Astrocyte (in vitro differentiated cells and primary cell): ENCODE measurements around the gene PPP6R2. TPM values are rescaled to one million over a fixed set of nuclear protein-coding genes. Genes with fewer than 3 reads are reported as not detected.

Source experiments
- DNase-seq: peaks from one replicate; pipeline ENCODE4 v3.0.0-alpha.2; 2010; ENCODE audit warnings: low read depth
- FAIRE-seq: peaks from 2 replicates; lab custom pipeline; 2011; peaks lifted over from hg19 to GRCh38; lab: Jason Lieb, UNC
- H2AFZ ChIP-seq: 2 replicates; pipeline ENCODE4 v1.6.0; 2012; ENCODE audit warnings: low read depth, low read length, inconsistent platforms
- H3K27ac ChIP-seq: 2 replicates; pipeline ENCODE4 v1.5.1; 2011; ENCODE audit warnings: low read depth, low read length, inconsistent platforms
- H3K27me3 ChIP-seq: 2 replicates; pipeline ENCODE4 v1.6.0; 2011; ENCODE audit warnings: low read length, inconsistent platforms; ENCODE audit not compliant: insufficient read depth
- H3K36me3 ChIP-seq: 2 replicates; pipeline ENCODE4 v1.5.1; 2011; ENCODE audit warnings: low read length, inconsistent platforms; ENCODE audit not compliant: insufficient read depth
- H3K4me1 ChIP-seq: 2 replicates; pipeline ENCODE4 v1.5.1; 2011; ENCODE audit warnings: low read length, inconsistent platforms; ENCODE audit not compliant: insufficient read depth
- H3K4me2 ChIP-seq: 2 replicates; pipeline ENCODE4 v1.6.0; 2012; ENCODE audit warnings: low read length, inconsistent platforms
- H3K4me3 ChIP-seq: 2 replicates; pipeline ENCODE4 v1.5.1; 2011; ENCODE audit warnings: low read depth, mild to moderate bottlenecking, low read length, inconsistent platforms; ENCODE audit not compliant: insufficient read depth
- H3K79me2 ChIP-seq: 2 replicates; pipeline ENCODE4 v1.6.0; 2012; ENCODE audit warnings: mild to moderate bottlenecking, low read length, inconsistent platforms; ENCODE audit not compliant: insufficient read depth
- H3K9ac ChIP-seq: 2 replicates; pipeline ENCODE4 v1.6.0; 2012; ENCODE audit warnings: mild to moderate bottlenecking, low read length, inconsistent platforms
- H3K9me3 ChIP-seq: 2 replicates; pipeline ENCODE4 v1.5.1; 2012; ENCODE audit warnings: low read depth, mild to moderate bottlenecking, low read length, inconsistent platforms; ENCODE audit not compliant: insufficient read depth
- H4K20me1 ChIP-seq: 2 replicates; pipeline ENCODE4 v1.6.0; 2012; ENCODE audit warnings: low read length, inconsistent platforms; ENCODE audit not compliant: insufficient read depth
- H3K27ac Mint-ChIP-seq: one replicate; pipeline ENCODE4 v1.8.0; 2021; ENCODE audit warnings: mild to moderate bottlenecking, mixed read lengths; ENCODE audit not compliant: unreplicated experiment
- H3K27me3 Mint-ChIP-seq: one replicate; pipeline ENCODE4 v1.8.0; 2021; ENCODE audit warnings: low read depth, mixed read lengths; ENCODE audit not compliant: unreplicated experiment
- H3K36me3 Mint-ChIP-seq: one replicate; pipeline ENCODE4 v1.8.0; 2021; ENCODE audit warnings: low read depth, mixed read lengths; ENCODE audit not compliant: unreplicated experiment
- H3K4me1 Mint-ChIP-seq: one replicate; pipeline ENCODE4 v1.8.0; 2021; ENCODE audit warnings: low read depth, mixed read lengths; ENCODE audit not compliant: unreplicated experiment
- H3K4me3 Mint-ChIP-seq: one replicate; pipeline ENCODE4 v1.8.0; 2021; ENCODE audit warnings: mild to moderate bottlenecking, moderate library complexity, mixed read lengths; ENCODE audit not compliant: unreplicated experiment
- H3K9me3 Mint-ChIP-seq: one replicate; pipeline ENCODE4 v1.8.0; 2021; ENCODE audit warnings: mild to moderate bottlenecking, mixed read lengths; ENCODE audit not compliant: unreplicated experiment
- CTCF ChIP-seq: IDR thresholded peaks from 2 replicates; pipeline ENCODE4 v1.5.1; 2011; ENCODE audit warnings: low read depth, mild to moderate bottlenecking, inconsistent platforms, low read length, moderate library complexity; ENCODE audit not compliant: insufficient read depth
- EZH2 ChIP-seq: IDR thresholded peaks from 2 replicates; pipeline ENCODE4 v1.6.1; 2012; ENCODE audit warnings: mild to moderate bottlenecking, low read length, inconsistent platforms; ENCODE audit not compliant: insufficient read depth
- total RNA-seq: library from RNA; stranded (reverse); gene quantifications from 2 replicates; pipeline ENCODE4 v1.2.1, GENCODE V29; 2021

The PPP6R2 gene
- total RNA-seq, 1 donor from 2014 or later: 48.3 TPM

- no peak overlapping the region for H2AFZ ChIP-seq
- Mint-ChIP-seq H3K9me3 (no peaks in the 10 kb centered on the region), H3K27me3 (peaks cover 7% of the 10 kb centered on the region), H3K4me1 (peaks cover 6% of the 10 kb centered on the region), H3K27ac (no peak overlapping the region), H3K4me3 (no peak overlapping the region), H3K36me3 (peaks cover 2% of the 10 kb centered on the region)
- no peaks in the 10 kb centered on the region for H3K27me3 ChIP-seq
- no peak overlapping the region for H3K9ac ChIP-seq
- no peaks in the 10 kb centered on the region for H3K36me3 ChIP-seq
- H3K4me3 ChIP-seq: no peak overlapping the region
- H3K27ac ChIP-seq: no peak overlapping the region
- TF ChIP-seq EZH2 (no peak), CTCF (no peak)
- FAIRE-seq (no peak), DNase-seq (no peak)
- peaks cover 7% of the 10 kb centered on the region for H3K4me1 ChIP-seq
- no peak overlapping the region for H3K4me2 ChIP-seq
- no peaks in the 10 kb centered on the region for H4K20me1 ChIP-seq
- H3K9me3 ChIP-seq: no peaks in the 10 kb centered on the region
- H3K79me2 ChIP-seq: no peaks in the 10 kb centered on the region
Measured at GRCh38 chr22:50489363-50490243, 146.5 kb downstream of the PPP6R2 start.

- TF ChIP-seq EZH2 (no peak), CTCF (no peak)
- H2AFZ ChIP-seq: no peak overlapping the region
Measured at GRCh38 chr22:50490531-50491308, 147.6 kb downstream of the PPP6R2 start.

More at GRCh38 chr22:50490531-50491308, 147.6 kb downstream of the PPP6R2 start:
- Histone ChIP-seq H3K4me3 (no peak overlapping the region), H3K27me3 (no peaks in the 10 kb centered on the region), H3K4me2 (no peak overlapping the region), H3K9me3 (no peaks in the 10 kb centered on the region), H3K36me3 (no peaks in the 10 kb centered on the region), H3K9ac (no peak overlapping the region), H4K20me1 (no peaks in the 10 kb centered on the region), H3K79me2 (no peaks in the 10 kb centered on the region), H3K27ac (no peak overlapping the region), H3K4me1 (peaks cover 7% of the 10 kb centered on the region)
- no peak for FAIRE-seq
- Mint-ChIP-seq H3K9me3 (no peaks in the 10 kb centered on the region), H3K27me3 (peaks cover 10% of the 10 kb centered on the region), H3K4me3 (no peak overlapping the region), H3K27ac (no peak overlapping the region), H3K4me1 (peaks cover 6% of the 10 kb centered on the region), H3K36me3 (peaks cover 2% of the 10 kb centered on the region)
- no peak for DNase-seq

Other genes starting within 250 kb of the PPP6R2 start
- 2.3 and 2.8 TPM in 2 replicates for gene PANX2, start 172.6 kb upstream of the PPP6R2 start, total RNA-seq
- gene TRABD, start 157.4 kb upstream of the PPP6R2 start, total RNA-seq: 34.0 and 35.7 TPM in 2 replicates
- gene SELENOO, start 142.3 kb upstream of the PPP6R2 start, total RNA-seq: 16.9 and 18.5 TPM in 2 replicates
- gene TUBGCP6, start 98.3 kb upstream of the PPP6R2 start, total RNA-seq: 25.4 and 26.3 TPM in 2 replicates
- 36.8 and 46.5 TPM in 2 replicates for gene HDAC10, start 92.1 kb upstream of the PPP6R2 start, total RNA-seq
- 29.1 and 36.4 TPM in 2 replicates for gene MAPK12, start 81.6 kb upstream of the PPP6R2 start, total RNA-seq
- gene MAPK11, start 72.9 kb upstream of the PPP6R2 start, total RNA-seq: 19.6 and 22.4 TPM in 2 replicates
- 327 and 376 TPM in 2 replicates for gene PLXNB2, start 35.7 kb upstream of the PPP6R2 start, total RNA-seq
- 5.4 and 5.8 TPM in 2 replicates for gene DENND6B, start 16.3 kb upstream of the PPP6R2 start, total RNA-seq
- gene SBF1, start 131.7 kb downstream of the PPP6R2 start, total RNA-seq: 69.6 and 75.4 TPM in 2 replicates
- 23.0 and 26.3 TPM in 2 replicates for gene ADM2, start 138.2 kb downstream of the PPP6R2 start, total RNA-seq
- gene MIOX, start 143.5 kb downstream of the PPP6R2 start, total RNA-seq: 0.91 and 1.2 TPM in 2 replicates
- 93.2 and 111 TPM in 2 replicates for gene LMF2, start 164.4 kb downstream of the PPP6R2 start, total RNA-seq
- 25.6 and 27.2 TPM in 2 replicates for gene NCAPH2, start 164.9 kb downstream of the PPP6R2 start, total RNA-seq
- gene SCO2, start 182.3 kb downstream of the PPP6R2 start, total RNA-seq: 1.8 and 5.5 TPM in 2 replicates
- 3.3 and 3.7 TPM in 2 replicates for gene TYMP, start 186.7 kb downstream of the PPP6R2 start, total RNA-seq
- gene KLHDC7B, start 202.6 kb downstream of the PPP6R2 start, total RNA-seq: 0.32 and 1.9 TPM in 2 replicates
- gene SYCE3, start 219.6 kb downstream of the PPP6R2 start, total RNA-seq: not detected in 2 replicates
- gene CPT1B, start 235.1 kb downstream of the PPP6R2 start, total RNA-seq: 26.0 and 32.7 TPM in 2 replicates
- 36.1 and 40.7 TPM in 2 replicates for gene CHKB, start 239.5 kb downstream of the PPP6R2 start, total RNA-seq